HL-60/S4 (cell line): ENCODE data around the gene SLBP.

Experiments
- in situ Hi-C: fragments of 300-500 bp; cut with MboI; formaldehyde crosslinking; loops from 2 replicates; pipeline ENCODE4 v1.14.3; 2022; ENCODE audit warnings: low sequenced_read_pairs

The SLBP gene

DNA sequence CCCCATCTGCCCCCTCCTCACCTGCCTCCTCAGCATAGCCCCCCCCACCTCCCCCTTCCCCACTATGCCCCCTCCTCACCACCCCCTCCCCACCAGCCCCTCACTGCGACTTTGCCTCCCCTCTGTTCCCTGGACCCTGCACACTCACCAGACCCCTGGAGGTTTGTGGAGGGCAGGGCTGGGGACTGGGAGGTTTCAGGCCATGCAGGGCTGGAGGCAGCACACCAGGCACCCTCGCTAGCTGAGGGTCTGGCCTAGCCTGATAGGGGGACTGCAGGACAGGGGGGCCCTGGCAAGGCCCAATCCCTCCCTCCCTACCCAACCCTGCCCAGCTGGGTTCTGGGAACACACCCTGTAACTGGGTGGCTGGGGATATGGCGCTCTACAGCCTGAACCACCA lies 37.3 kb upstream of the SLBP start:
- in situ Hi-C loops: loop anchor here (10.0 to 25.0 kb wide), 2 partner anchors 65 to 438 kb away; no protein-coding TSS in a partner anchor

DNA sequence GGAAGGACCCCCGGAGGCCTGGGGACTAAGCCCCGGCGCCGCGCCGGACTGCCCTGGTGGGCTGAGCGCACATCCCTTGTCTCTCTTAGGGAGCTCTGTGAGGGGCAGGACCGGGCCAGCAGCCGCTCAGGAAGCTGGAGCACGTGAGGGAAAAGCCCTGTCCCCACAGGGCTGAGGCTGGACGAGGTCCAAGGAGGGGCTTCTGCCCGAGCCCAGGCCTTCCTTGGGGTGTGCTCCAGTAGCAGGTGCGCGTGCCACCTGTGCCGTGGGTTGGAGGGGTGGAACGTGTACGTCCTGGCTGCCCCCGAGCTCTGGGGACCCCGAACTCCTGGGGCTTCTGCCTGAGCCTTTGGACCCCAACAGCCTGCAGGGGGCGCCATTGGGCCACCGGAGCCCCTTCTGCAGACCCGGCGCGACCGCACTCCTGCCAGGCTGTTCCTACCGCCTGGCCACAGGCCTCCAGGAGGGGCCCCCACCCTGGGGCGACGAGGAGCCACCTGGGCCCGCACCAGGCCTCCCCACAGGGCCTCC lies 36.4 kb upstream of the SLBP start:
- in situ Hi-C loops: loop anchor here (10.0 to 25.0 kb wide), 2 partner anchors 66 to 439 kb away; no protein-coding TSS in a partner anchor

DNA sequence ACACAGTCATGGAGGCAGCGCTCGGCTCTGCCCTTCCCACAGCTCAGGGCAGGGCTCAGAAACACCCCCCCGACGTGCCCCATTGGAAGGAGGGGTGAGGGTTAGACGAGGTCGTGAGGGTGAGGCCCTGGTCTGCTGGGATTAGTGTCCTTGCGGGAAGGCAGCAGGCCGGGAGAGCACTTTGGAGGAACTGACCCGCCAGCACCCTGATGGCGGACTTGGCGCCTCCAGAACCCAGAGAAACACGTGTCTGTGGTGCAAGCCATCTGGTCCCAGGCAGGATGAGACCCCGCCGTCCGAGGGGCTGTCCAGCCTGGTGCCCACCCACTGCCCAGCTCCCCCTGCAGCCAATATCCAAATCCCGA lies 35.5 kb upstream of the SLBP start:
- in situ Hi-C loops: loop anchor here (10.0 to 25.0 kb wide), 2 partner anchors 67 to 440 kb away; no protein-coding TSS in a partner anchor

DNA sequence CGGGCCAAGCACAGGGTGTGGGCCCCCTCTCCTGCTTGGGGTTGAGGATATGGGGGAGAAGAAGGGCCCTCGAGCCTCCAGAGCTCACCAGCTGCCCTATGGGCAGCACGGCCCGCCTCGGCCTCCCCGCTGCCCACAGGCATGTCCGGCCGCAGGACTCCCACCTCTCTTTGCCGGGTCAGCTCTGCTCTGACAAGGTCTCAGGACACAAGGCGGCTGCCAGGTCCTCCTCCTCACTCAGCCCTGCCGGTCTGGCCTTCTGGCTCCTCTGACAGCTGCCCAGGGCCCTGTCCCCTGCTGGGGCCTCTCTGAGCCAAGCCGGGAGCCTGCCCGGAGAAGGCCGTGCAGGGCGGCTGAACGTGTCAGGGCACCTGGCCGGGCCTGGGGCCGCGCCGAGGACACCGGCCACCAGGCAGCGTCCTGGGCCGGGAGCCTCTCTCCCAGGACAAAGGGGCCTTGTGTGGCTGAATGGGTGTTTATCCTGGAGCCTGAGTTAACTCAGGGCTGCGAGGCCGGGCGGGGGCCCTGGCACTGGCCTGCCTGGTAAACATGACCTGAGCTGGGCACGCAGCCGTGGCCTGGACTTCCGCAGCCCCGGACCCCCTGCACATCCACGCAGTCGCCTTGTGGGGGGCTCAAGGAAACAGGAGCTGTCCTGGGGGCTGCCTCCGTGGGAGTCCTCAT lies 34.9 kb upstream of the SLBP start:
- in situ Hi-C loops: loop anchor here (10.0 to 25.0 kb wide), 2 partner anchors 68 to 440 kb away; no protein-coding TSS in a partner anchor

DNA sequence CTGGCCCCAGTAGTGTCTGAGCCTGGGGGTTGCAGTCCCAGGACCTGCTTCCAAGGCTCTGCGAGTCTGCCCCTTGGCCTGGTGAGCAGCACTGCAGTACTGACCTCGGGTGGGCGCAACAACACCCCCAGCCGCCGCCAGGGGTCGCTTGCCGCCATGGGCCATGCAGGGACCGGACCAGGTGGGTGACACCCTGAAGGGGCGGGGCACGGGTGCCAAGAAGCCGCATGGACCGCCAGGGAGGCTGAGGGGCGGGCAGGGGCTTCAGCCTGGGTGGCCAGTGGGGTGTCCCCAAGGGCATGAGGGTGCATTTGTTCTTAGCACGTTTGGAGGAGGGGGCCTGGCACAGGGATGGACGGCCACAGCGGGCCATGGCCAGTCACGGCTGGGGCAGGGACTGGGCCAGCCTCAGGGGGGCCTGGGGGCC lies 34.2 kb upstream of the SLBP start:
- in situ Hi-C loops: loop anchor here (10.0 to 25.0 kb wide), 2 partner anchors 69 to 441 kb away; no protein-coding TSS in a partner anchor

DNA sequence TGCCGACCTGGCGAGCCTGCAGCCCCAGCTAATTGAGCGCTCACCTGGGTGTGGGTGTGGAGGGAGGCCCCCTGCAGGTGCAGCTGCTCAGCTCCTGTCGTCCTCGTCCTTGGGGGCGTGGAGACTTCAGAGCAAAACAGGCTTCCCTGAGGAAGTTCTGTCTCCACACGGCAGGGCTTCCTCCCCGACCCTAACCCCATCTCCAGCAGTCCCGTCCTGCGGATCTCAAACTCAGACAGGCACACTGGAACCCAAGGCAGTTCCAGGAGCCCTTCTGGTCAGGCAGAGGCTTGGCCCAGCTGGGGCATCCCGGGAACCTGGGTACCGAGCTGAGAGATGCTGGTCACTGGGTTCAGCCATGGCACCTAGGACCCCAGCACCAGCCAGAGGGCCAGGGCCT lies 33.6 kb upstream of the SLBP start:
- in situ Hi-C loops: loop anchor here (10.0 to 25.0 kb wide), 2 partner anchors 69 to 442 kb away; no protein-coding TSS in a partner anchor

DNA sequence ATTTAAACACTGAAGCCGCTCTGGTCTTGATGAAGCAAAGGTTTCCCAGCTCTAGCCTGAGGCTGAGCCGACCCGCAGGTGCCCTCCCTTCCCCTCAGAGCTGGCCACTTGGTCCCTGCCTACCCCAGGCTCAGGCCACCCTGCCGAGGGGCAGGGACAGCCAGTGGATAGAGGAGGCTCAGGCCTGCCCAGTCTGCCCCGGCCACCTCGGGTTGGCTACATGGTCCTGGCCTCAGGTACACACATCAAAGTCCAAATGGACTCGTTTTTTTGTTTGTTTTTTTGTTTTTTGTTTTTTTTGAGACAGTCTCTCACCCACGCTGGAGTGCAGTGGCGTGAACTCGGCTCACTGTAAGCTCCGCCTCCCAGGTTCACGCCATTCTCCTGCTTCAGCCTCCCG lies 33.0 kb upstream of the SLBP start:
- in situ Hi-C loops: loop anchor here (10.0 to 25.0 kb wide), 2 partner anchors 70 to 442 kb away; no protein-coding TSS in a partner anchor

DNA sequence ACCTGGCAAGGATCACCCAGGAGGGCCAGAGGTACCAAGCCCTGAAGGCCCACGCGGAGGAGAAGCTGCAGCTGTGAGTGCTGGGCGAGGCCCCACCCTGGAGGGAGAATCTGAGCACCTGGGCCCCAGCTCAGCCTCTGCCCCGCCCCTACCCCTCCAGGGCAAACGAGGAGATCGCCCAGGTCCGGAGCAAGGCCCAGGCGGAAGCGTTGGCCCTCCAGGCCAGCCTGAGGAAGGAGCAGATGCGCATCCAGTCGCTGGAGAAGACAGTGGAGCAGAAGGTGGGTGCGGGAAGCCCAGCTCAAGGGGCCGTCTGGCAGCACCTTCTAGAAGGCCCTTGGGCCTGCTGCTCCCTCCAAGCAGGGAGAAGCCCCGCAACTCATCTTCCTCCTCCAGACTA lies 32.4 kb upstream of the SLBP start:
- in situ Hi-C loops: loop anchor here (10.0 to 25.0 kb wide), 2 partner anchors 70 to 443 kb away; no protein-coding TSS in a partner anchor

DNA sequence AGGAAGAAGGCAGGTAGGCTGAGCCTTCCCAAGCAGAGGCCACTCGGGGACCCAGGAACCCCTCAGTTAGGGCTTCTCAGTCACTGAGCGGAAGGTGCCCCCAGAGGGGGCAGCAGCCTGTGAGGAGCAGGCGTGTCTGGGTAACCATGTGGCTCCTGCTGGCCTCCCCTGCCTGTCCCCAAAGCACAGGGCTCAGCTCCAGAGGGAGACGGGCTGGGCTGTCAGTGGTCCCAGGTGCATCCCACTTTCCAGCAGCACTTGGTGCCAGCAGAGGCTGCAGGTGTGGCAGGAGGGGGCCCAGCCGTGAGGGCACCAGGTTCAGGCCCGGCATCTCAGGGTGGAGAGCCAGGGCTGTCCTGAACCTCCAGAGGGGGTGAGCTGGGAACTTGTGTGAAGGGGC lies 31.9 kb upstream of the SLBP start:
- in situ Hi-C loops: loop anchor here (10.0 to 25.0 kb wide), 2 partner anchors 71 to 443 kb away; no protein-coding TSS in a partner anchor

DNA sequence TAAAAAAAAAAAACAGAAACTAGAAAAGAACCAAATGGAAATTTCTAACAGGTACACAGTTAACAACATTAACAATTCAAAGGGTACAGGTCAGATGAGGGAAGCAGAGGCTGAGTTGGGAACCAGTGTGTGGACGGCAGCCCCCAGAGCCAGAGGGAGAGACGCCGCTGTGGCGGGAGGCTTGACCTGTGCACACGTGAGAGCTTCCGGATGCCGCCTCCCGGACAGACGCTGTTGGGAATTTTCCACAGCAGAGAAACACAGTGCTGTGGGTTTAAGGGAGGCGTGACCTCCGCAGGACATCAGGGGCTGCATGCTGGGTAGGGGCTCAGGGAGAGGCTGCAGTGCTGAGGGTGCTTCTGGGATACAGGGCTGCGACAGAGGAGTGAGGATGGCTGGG lies 31.4 kb upstream of the SLBP start:
- in situ Hi-C loops: loop anchor here (10.0 to 25.0 kb wide), 2 partner anchors 71 to 444 kb away; no protein-coding TSS in a partner anchor

DNA sequence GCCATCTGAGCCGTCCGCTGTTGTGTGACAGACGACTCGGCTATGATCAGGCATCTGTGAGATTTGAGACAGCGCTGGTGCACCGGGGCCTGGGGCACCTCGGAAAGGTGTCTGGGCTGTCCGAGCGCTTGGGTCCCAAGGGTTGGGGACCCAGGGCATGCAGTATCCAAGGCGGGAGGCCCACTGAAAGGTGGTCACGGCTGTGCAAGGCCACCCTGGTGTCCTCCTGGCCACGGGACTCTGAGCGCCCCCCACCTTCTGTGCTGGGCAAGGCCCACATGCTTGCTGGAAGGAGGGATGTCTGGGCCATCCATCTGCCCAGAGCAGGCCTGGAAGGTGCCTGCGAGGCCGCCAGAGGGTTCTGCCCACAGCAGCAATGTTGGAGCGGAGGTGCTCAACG lies 29.1 kb upstream of the SLBP start:
- in situ Hi-C loops: loop anchor here (10.0 to 25.0 kb wide), 2 partner anchors 74 to 446 kb away; no protein-coding TSS in a partner anchor

DNA sequence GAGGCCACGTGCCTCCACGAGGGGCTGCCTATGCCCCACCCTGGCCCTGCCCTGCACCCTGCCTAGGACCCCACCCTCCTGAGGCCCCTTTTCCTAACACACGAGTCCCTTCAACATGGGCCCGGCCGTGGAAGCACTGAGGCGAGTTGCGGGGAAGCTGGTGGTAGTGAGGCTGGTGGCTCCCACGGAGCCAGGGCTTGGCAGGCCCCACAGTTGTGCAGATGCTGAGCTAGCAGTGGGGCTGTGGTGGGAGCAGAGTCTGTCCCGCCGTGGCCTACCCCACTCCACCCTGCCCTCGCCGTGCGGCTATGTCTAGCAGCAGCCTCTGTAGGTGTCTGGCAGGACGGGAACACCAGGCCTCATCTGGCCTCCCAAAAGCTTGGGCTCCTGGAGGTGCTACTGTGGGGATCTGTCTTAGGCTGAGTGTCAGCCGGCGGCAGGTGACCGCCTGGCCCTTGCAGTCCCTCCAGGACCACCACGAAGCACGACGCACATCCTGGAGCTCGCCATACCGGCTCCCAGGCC lies 28.0 kb upstream of the SLBP start:
- in situ Hi-C loops: loop anchor here (10.0 to 25.0 kb wide), 2 partner anchors 75 to 447 kb away; no protein-coding TSS in a partner anchor

DNA sequence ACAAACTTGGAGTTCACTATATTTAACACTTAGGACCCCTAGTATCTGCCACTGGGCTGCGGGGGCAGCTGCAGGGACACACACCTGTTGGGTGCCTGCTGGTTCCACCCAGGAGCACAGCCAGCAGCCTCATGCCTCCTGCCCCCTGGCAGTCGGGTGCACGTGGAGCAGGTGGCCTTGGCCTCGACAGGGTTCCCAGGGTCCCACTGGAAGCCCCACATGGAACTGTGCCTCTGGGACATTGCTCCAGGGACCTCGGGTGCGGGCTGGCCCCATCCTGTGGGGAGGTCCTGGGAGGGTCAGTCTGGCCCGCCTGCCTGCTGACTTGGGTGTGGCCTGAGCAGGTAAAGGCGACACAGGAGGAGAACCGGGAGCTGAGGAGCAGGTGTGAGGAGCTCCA lies 27.2 kb upstream of the SLBP start:
- in situ Hi-C loops: loop anchor here (25.0 kb wide), 1 partner anchor 448 kb away; no protein-coding TSS in a partner anchor

DNA sequence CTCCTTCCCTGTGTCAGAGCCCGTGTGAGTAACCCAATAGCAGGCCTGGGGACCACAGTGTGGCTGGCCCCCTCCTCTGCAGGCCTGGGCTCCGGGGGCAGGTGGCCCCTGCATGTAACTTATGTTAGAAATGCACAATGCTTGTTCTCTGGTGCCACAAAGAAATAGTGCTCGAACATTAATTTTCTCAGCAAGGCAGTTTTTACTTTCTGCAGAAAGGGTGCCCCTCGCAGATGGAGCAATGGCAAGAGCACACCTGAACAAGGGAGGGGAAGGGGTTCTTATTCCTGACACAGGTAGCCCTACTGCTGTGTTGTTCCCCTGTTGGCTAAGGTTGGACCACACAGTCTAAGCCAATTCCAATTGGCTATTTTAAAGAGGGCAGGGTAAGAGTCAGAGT lies 26.3 kb upstream of the SLBP start:
- in situ Hi-C loops: loop anchor here (25.0 kb wide), 1 partner anchor 449 kb away; no protein-coding TSS in a partner anchor

DNA sequence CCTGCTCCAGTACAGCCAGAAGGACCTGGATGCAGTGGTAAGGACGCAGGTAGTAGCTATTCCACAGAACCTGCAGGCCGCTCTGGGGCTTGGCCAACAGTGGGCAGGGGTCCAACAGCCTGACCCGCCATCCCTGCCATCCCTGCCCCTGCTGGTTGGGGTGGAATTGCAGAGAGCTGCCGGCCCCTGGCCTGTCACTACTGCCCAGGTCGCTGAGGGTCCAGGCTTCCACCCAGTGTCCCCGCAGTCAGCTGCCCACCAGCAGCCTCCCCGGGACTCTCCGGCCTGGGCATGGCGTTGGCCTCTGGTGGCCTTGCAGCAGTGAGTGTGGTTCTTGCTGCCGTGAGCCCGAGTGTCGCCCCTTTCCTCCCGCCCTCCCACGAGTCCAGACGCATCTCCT lies 25.5 kb upstream of the SLBP start:
- in situ Hi-C loops: loop anchor here (25.0 kb wide), 1 partner anchor 450 kb away; no protein-coding TSS in a partner anchor

DNA sequence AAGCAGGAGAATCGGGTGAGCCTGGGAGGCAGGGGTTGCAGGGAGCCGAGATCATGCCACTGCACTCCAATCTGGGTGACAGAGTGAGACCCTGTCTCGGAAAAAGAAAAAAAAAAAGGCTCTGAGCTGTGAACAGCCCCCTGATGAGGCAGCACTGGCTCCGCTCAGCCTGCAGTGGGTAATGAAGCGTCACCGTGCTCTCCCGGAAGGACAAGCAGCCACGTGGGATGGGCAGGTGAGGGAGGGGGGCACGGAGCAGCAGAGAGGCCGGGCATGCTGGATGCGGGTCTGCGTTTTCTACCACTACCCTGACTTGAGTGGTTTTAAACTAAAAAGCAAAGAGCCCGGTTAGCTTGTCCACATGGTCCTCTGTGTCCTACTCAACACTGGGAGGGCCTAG lies 24.7 kb upstream of the SLBP start:
- in situ Hi-C loops: loop anchor here (25.0 kb wide), 1 partner anchor 450 kb away; no protein-coding TSS in a partner anchor

DNA sequence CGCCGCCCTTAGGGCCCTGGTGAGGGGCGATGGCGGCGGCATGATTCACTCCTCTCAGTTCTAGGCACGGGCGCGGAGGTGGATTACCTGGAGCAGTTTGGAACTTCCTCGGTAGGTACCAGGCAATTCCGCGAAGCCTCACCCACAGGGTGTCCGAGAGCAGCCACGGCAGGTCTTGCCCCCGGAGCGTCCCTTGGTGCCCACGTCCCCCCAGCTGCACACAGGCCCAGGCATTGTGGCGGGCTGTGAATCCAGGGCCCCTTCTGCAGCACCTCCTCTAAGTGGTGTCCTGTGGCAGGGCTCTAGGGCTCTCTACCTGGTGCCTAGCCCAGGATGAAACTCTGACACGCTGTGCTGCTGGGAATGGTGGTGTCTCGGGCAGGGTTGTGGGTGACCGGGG lies 23.1 kb upstream of the SLBP start:
- in situ Hi-C loops: loop anchor here (25.0 kb wide), 1 partner anchor 452 kb away; no protein-coding TSS in a partner anchor

DNA sequence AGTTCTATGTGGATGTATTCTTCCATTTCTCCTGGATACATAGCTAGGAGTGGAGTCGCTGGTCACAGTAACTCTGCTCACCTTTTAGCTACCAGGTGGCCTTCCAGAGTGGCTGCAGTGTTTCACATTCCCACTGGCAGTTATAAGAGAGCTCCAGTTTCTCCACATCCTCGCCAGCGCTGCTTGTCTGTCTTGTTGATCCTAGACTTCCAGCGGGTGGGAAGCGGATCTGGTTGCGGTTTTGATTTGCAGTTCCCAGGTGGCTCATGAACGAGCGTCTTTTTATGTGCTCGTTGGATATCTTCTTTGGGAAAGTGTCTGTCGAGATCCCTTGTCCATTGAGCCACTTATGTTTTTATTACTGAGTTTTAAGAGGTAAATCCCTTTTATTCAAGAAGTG lies 20.8 kb upstream of the SLBP start:
- in situ Hi-C loops: loop anchor here (25.0 kb wide), 1 partner anchor 454 kb away; no protein-coding TSS in a partner anchor

DNA sequence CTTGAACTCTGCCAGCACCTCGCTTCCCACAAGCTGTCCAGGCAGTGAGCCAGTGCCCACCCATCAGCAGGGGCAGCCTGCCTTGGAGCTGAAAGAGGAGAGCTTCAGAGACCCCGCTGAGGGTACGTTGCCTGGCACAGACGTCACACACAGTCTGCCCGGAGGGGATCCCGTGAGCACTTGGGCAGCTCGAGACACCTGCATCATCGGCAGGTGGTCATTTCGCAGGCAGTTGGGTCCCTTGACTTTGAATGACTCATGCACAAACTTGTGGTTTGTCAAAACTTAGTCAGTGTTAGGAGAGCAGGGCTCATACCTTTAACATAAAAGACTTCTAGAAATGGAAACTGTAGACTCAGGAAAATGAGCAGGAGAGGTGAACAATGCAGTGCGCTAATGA lies 19.1 kb upstream of the SLBP start:
- in situ Hi-C loops: loop anchor here (25.0 kb wide), 1 partner anchor 456 kb away; no protein-coding TSS in a partner anchor

DNA sequence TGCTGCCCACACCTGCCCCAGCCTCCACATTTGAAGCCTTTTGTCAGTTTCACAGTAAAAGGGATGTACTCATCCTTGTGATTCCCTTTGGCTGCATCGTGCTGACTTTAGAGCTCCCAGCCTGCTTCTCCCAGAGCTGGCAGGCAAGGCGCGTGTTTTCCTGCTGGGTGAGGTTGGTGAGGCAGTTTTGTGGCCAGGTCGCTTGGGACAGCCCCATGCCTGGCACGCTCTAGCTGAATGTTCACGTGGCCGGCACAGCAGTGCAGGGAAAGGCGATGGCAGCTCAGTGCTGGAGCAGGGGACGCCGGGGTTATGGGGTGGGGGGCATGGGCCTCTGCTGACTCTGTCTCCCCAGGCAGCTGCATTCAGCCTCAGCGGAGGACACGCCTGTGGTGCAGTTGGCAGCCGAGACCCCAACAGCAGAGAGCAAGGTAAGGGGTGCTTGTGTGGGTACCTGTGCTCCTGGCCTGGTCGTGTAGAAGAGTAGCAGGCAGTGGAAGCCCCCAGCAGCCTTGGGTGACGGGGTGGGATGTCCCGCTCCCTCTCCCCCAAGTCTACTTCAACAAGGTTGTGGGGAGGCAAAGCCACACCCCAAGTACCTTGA lies 18.5 kb upstream of the SLBP start:
- in situ Hi-C loops: loop anchor here (25.0 kb wide), 1 partner anchor 457 kb away; no protein-coding TSS in a partner anchor
